Brain pericyte (primary cell): Measurements from ENCODE around the gene SCGN.
"Not testable (repeated sequence)": the region's sequence is repeated elsewhere in the genome, so short reads cannot be mapped to it uniquely, and the experiment has no call there.

Source experiments
- DNase-seq: peaks from one replicate; pipeline ENCODE4 v3.0.0-alpha.2; 2012; ENCODE audit warnings: low read depth, low spot score

SCGN gene

GRCh38 chr6:25730907-25731306 is 78.9 kb downstream of the SCGN start:
- DNase-seq = no peak

- DNase-seq = no peak
Measured at GRCh38 chr6:25731721-25732120, 79.7 kb downstream of the SCGN start.

- DNase-seq = no peak
Measured at GRCh38 chr6:25732468-25733198, 80.6 kb downstream of the SCGN start.

- DNase-seq = no peak
Measured at GRCh38 chr6:25735261-25735660, 83.2 kb downstream of the SCGN start.

GRCh38 chr6:25743868-25744267 is 91.9 kb downstream of the SCGN start:
- no peak for DNase-seq

- DNase-seq = no peak
Measured at GRCh38 chr6:25745836-25746235, 93.8 kb downstream of the SCGN start.

- no peak for DNase-seq
Measured at GRCh38 chr6:25746968-25747367, 95.0 kb downstream of the SCGN start.

GRCh38 chr6:25747477-25747876 is 95.5 kb downstream of the SCGN start:
- no peak for DNase-seq

GRCh38 chr6:25748049-25748448 is 96.0 kb downstream of the SCGN start:
- DNase-seq = no peak

- not testable (repeated sequence) for DNase-seq
Measured at GRCh38 chr6:25748601-25749517, 96.8 kb downstream of the SCGN start.

- no peak for DNase-seq
Measured at GRCh38 chr6:25749837-25750236, 97.8 kb downstream of the SCGN start.

- DNase-seq = no peak
Measured at GRCh38 chr6:25750906-25751305, 98.9 kb downstream of the SCGN start.
